ENCODE results near the gene LPAR4.
"Not testable (repeated sequence)": the region's sequence is repeated elsewhere in the genome, so short reads cannot be mapped to it uniquely, and the experiment has no call there.

Gene LPAR4

DNA sequence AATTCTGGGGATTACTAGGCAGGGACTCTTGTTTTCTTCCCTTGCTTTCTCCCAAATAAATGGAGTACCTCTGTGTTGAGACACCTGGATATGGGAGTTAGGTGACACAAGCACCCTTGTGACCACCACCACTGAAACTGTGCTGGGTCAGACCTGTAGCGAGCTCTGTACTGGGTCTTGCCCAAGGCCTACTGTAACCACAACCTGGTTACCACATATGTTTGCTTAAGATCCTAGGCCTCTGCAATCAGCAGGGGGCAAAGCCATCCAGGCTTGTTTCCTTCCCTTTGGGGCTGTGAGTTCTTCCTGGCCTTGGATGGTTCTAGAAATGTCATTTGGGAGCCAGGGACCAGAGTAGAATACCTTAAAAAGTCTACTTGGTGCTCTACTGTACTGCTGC lies 49.4 kb downstream of the LPAR4 start:
- Mint-ChIP-seq H3K27me3 (ENCODE audit: low read depth) (no peaks in the 10 kb centered on the region), H3K27ac (no peak overlapping the region), H3K4me3 (no peak overlapping the region), H3K36me3 (ENCODE audit: low read depth) (peaks cover 5% of the 10 kb centered on the region), H3K4me1 (ENCODE audit: low read depth) (peaks cover 6% of the 10 kb centered on the region), H3K9me3 (peaks cover 4% of the 10 kb centered on the region)
- DNase-seq (ENCODE audit: low spot score): no peak

- H3K27ac Mint-ChIP-seq: no peak overlapping the region
- H3K9me3 Mint-ChIP-seq: peaks cover 4% of the 10 kb centered on the region
- peaks cover 6% of the 10 kb centered on the region for H3K4me1 Mint-ChIP-seq (ENCODE audit: low read depth)
Measured at GRCh38 chrX:78800114-78800513, 52.6 kb downstream of the LPAR4 start.

GRCh38 chrX:78800694-78801093 lies 53.2 kb downstream of the LPAR4 start:
- H3K4me1 Mint-ChIP-seq (ENCODE audit: low read depth): peaks cover 6% of the 10 kb centered on the region
- peaks cover 5% of the 10 kb centered on the region for H3K36me3 Mint-ChIP-seq (ENCODE audit: low read depth)
- peaks cover 4% of the 10 kb centered on the region for H3K9me3 Mint-ChIP-seq
- H3K27me3 Mint-ChIP-seq (ENCODE audit: low read depth): no peaks in the 10 kb centered on the region
- H3K27ac Mint-ChIP-seq: no peak overlapping the region
- DNase-seq (ENCODE audit: low spot score): no peak
- no peak overlapping the region for H3K4me3 Mint-ChIP-seq

More at GRCh38 chrX:78800114-78800513, 52.6 kb downstream of the LPAR4 start:
- Mint-ChIP-seq H3K4me3 (no peak overlapping the region), H3K36me3 (ENCODE audit: low read depth) (peaks cover 5% of the 10 kb centered on the region), H3K27me3 (ENCODE audit: low read depth) (no peaks in the 10 kb centered on the region)
- no peak for DNase-seq (ENCODE audit: low spot score)

DNA sequence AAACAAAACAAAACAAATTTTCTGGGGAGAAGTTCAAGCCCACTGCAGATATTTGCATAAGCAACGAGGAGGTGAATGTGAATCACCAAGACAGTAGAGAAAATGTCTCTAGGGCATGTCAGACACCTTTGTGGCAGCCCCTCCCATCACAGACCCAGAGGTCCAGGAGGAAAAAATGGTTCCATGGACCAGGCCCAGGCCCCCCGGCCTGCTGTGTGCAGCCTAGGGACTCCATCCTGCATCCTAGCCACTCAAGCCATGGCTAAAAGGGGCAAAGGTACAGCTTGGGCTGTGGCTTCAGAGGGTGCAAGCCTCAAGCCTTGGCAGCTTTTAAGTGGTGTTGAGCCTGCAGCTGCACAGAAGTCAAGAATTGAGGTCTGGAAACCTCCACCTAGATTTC lies 54.0 kb downstream of the LPAR4 start:
- Mint-ChIP-seq H3K4me3 (no peak overlapping the region), H3K27ac (no peak overlapping the region), H3K36me3 (ENCODE audit: low read depth) (peaks cover 5% of the 10 kb centered on the region), H3K4me1 (ENCODE audit: low read depth) (peaks cover 6% of the 10 kb centered on the region), H3K9me3 (peaks cover 4% of the 10 kb centered on the region), H3K27me3 (ENCODE audit: low read depth) (no peaks in the 10 kb centered on the region)
- no peak for DNase-seq (ENCODE audit: low spot score)

GRCh38 chrX:78802526-78802925 lies 55.0 kb downstream of the LPAR4 start:
- not testable (repeated sequence) for H3K4me1 Mint-ChIP-seq (ENCODE audit: low read depth); DNase-seq (ENCODE audit: low spot score); H3K4me3 Mint-ChIP-seq; H3K36me3 Mint-ChIP-seq (ENCODE audit: low read depth); H3K27ac Mint-ChIP-seq; H3K27me3 Mint-ChIP-seq (ENCODE audit: low read depth); H3K9me3 Mint-ChIP-seq

Measured in T-helper 2 cell treated with Interferon-gamma antibody and Interleukin-4, amounts not matched to agents 5 μg/mL and 100 μg/mL, for 36 hours (primary cell).